VCaP (cell line): Measurements from ENCODE around the gene COX7A1.

ENCODE experiments used
- H3K27ac ChIP-seq: fragments of 450-650 bp; 2 replicates; pipeline ENCODE4 v1.5.1; 2017
- CTCF ChIP-seq: fragments of 450-650 bp; conservative IDR thresholded peaks from 2 replicates; pipeline ENCODE4 v1.5.1; 2017; ENCODE audit warnings: mild to moderate bottlenecking, moderate library complexity

The COX7A1 gene

GRCh38 chr19:36172852-36173251 is 20.6 kb upstream of the COX7A1 start:
- TF ChIP-seq CTCF = no peak
- peak overlapping the region; percentile 29; the same call in 1 of the 2 replicates for H3K27ac ChIP-seq

- no peak for TF ChIP-seq CTCF
- peak overlapping the region; percentile 96 for H3K27ac ChIP-seq
These were observed 17.0 kb upstream of the COX7A1 start for GRCh38 chr19:36169084-36169760.

GRCh38 chr19:36163813-36164212 is 11.6 kb upstream of the COX7A1 start:
- TF ChIP-seq CTCF = no peak
- H3K27ac ChIP-seq = no peak overlapping the region

- no peak for TF ChIP-seq CTCF
- no peak overlapping the region for H3K27ac ChIP-seq
These were observed 8.8 kb upstream of the COX7A1 start for GRCh38 chr19:36160821-36161596.

- TF ChIP-seq CTCF = no peak
- H3K27ac ChIP-seq = no peak overlapping the region
These were observed 879 bp upstream of the COX7A1 start for GRCh38 chr19:36153126-36153525.

GRCh38 chr19:36152019-36152351 is 262 bp downstream of the COX7A1 start:
- H3K27ac ChIP-seq = no peak overlapping the region
- no peak for TF ChIP-seq CTCF

- H3K27ac ChIP-seq = no peak overlapping the region
- no peak for TF ChIP-seq CTCF
These were observed 866 bp downstream of the COX7A1 start for GRCh38 chr19:36151144-36152018.
